Keratinocyte (primary cell): Measurements from ENCODE around the gene VPS35. TPM values are rescaled to one million over a fixed set of nuclear protein-coding genes. Genes with fewer than 3 reads are reported as not detected.
"Not testable (repeated sequence)": the region's sequence is repeated elsewhere in the genome, so short reads cannot be mapped to it uniquely, and the experiment has no call there.

Experiments
- DNase-seq: peaks from one replicate; pipeline ENCODE4 v3.0.0-alpha.2; 2011; ENCODE audit warnings: low read depth, missing footprints, low spot score
- FAIRE-seq: peaks from 2 replicates; lab custom pipeline; 2011; peaks lifted over from hg19 to GRCh38; lab: Jason Lieb, UNC
- H2AFZ ChIP-seq: 2 replicates; pipeline ENCODE4 v1.6.0; 2012; ENCODE audit warnings: low read length, control low read depth, inconsistent platforms; ENCODE audit not compliant: control insufficient read depth
- H3K27ac ChIP-seq: 2 replicates; pipeline ENCODE4 v1.5.1; 2011; ENCODE audit warnings: low read length; ENCODE audit not compliant: control insufficient read depth, insufficient read depth
- H3K27me3 ChIP-seq: 3 replicates; pipeline ENCODE4 v1.6.0; 2011; ENCODE audit warnings: low read length; ENCODE audit not compliant: control insufficient read depth, insufficient read depth; ENCODE audit errors: extremely low read depth
- H3K36me3 ChIP-seq, 2 experiments: 2 replicates in 1 of 2; 3 replicates in 1 of 2; pipeline ENCODE4 v1.5.1; 2011; ENCODE audit warnings: low read length in 2 of 2, mild to moderate bottlenecking in 1 of 2; ENCODE audit not compliant: control insufficient read depth in 2 of 2, insufficient read depth in 2 of 2; ENCODE audit errors: extremely low read depth in 1 of 2
- H3K4me1 ChIP-seq: 3 replicates; pipeline ENCODE4 v1.5.1; 2011; ENCODE audit warnings: low read length; ENCODE audit not compliant: control insufficient read depth, insufficient read depth; ENCODE audit errors: extremely low read depth
- H3K4me2 ChIP-seq: 3 replicates; pipeline ENCODE4 v1.6.0; 2011; ENCODE audit warnings: low read depth, low read length; ENCODE audit not compliant: control insufficient read depth, insufficient read depth; ENCODE audit errors: extremely low read depth
- H3K4me3 ChIP-seq, 3 experiments: fragments of 200-600 bp in 1 of 3; sonication (generic) in 1 of 3; 2 replicates in 2 of 3; 3 replicates in 1 of 3; pipeline ENCODE4 v1.5.1; 2011 to 2016; ENCODE audit warnings: low read length in 3 of 3, mild to moderate bottlenecking in 3 of 3, control low read depth in 2 of 3, inconsistent platforms in 1 of 3, low read depth in 1 of 3, mixed read lengths in 1 of 3, mixed run types in 1 of 3, moderate library complexity in 1 of 3; ENCODE audit not compliant: control insufficient read depth in 2 of 3, insufficient read depth in 2 of 3; ENCODE audit errors: extremely low read depth in 1 of 3
- H3K79me2 ChIP-seq: 2 replicates; pipeline ENCODE4 v1.6.0; 2012; ENCODE audit warnings: low read length; ENCODE audit not compliant: control insufficient read depth, insufficient read depth
- H3K9ac ChIP-seq: 3 replicates; pipeline ENCODE4 v1.6.0; 2011; ENCODE audit warnings: low read length; ENCODE audit not compliant: control insufficient read depth, insufficient read depth; ENCODE audit errors: extremely low read depth
- H3K9me1 ChIP-seq: 3 replicates; pipeline ENCODE4 v1.6.0; 2011; ENCODE audit warnings: low read length; ENCODE audit not compliant: control insufficient read depth, insufficient read depth; ENCODE audit errors: extremely low read depth
- H3K9me3 ChIP-seq: 2 replicates; pipeline ENCODE4 v1.5.1; 2012; ENCODE audit warnings: low read depth, low read length; ENCODE audit not compliant: control insufficient read depth
- H4K20me1 ChIP-seq: 3 replicates; pipeline ENCODE4 v1.6.0; 2011; ENCODE audit warnings: low read length; ENCODE audit not compliant: control insufficient read depth, insufficient read depth; ENCODE audit errors: extremely low read depth
- EZH2 ChIP-seq: IDR thresholded peaks from one replicate; pipeline ENCODE4 v1.6.1; 2012; ENCODE audit warnings: inconsistent platforms, mild to moderate bottlenecking, low read length, moderate library complexity
- dilution Hi-C: fragments of 300-500 bp; cut with MboI; formaldehyde crosslinking; loops from one replicate; pipeline ENCODE4 v1.7.0; 2020; ENCODE audit warnings: low sequenced_read_pairs; ENCODE audit not compliant: extremely low pct_ligation_motif_present
- polyA plus RNA-seq, 5 experiments: library from polyadenylated mRNA; depleted of rRNA in 3 of 5; stranded (reverse) in 3 of 5; stranded (forward) in 1 of 5; unstranded in 1 of 5; fragments of >200 nt; gene quantifications; 1 replicate in 1 of 5; 2 replicates in 3 of 5; 3 replicates in 1 of 5; pipeline versions ENCODE4 v1.2.1 to v1.2.3, GENCODE V29; 2011 to 2012; ENCODE audit warnings: missing spikeins in 2 of 5, low read depth in 1 of 5, low replicate concordance in 1 of 5
- TF ChIP-seq, protein P1 (sequence below), 3 experiments: IDR thresholded peaks in 1 of 3; conservative IDR thresholded peaks in 1 of 3; optimal IDR thresholded peaks in 1 of 3; 2 replicates in 2 of 3; 3 replicates in 1 of 3; pipeline versions ENCODE3 to v1.5.1; 2011; ENCODE audit warnings: low read length in 3 of 3, mild to moderate bottlenecking in 3 of 3, moderate library complexity in 2 of 3, control low read depth in 1 of 3, inconsistent platforms in 1 of 3; ENCODE audit not compliant: insufficient read depth in 2 of 3; ENCODE audit errors: extremely low read depth in 1 of 3

VPS35 gene
- polyA plus RNA-seq, 1 donor (not counting 4 experiments of a cell fraction or from before 2014, with no cell fraction given): 87.3 TPM

DNA sequence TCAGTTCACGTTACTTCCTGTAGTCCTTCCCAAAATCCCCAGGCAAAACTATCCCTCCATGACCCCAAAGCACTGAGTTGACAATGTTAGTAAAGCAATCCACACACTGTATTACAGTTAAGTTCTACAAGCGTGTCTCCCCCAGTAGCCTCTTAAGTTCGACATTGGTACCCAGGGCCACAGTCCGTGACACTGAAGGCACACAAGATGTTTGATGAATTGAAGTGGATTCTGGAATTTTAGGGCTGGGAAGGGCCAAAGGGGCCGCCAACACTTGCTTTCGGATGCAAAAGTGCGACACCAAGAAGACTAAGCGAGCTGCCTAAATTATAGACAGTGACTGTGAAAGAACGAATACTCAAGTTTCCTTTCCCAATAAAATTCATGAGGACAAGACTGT is 1.5 kb downstream of the VPS35 start:
- no peaks in the 10 kb centered on the region for H3K9me1 ChIP-seq
- H3K79me2 ChIP-seq: peaks cover 87% of the 10 kb centered on the region
- H3K9me3 ChIP-seq: no peaks in the 10 kb centered on the region
- TF ChIP-seq, protein P1, sequence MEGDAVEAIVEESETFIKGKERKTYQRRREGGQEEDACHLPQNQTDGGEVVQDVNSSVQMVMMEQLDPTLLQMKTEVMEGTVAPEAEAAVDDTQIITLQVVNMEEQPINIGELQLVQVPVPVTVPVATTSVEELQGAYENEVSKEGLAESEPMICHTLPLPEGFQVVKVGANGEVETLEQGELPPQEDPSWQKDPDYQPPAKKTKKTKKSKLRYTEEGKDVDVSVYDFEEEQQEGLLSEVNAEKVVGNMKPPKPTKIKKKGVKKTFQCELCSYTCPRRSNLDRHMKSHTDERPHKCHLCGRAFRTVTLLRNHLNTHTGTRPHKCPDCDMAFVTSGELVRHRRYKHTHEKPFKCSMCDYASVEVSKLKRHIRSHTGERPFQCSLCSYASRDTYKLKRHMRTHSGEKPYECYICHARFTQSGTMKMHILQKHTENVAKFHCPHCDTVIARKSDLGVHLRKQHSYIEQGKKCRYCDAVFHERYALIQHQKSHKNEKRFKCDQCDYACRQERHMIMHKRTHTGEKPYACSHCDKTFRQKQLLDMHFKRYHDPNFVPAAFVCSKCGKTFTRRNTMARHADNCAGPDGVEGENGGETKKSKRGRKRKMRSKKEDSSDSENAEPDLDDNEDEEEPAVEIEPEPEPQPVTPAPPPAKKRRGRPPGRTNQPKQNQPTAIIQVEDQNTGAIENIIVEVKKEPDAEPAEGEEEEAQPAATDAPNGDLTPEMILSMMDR (optimal IDR thresholded peaks at IDR 0.05 in 1 of 3, IDR thresholded peaks at IDR 0.05 in 1 of 3, conservative IDR thresholded peaks at IDR 0.05 in 1 of 3; ENCODE audit: extremely low read depth in 1 of 3, insufficient read depth in 2 of 3, low read length in 3 of 3): peak in 1 of 3 experiments; percentile 10
- no peak for TF ChIP-seq EZH2
- peak overlapping the region; percentile 84 to 91 (median 88) for H3K4me3 ChIP-seq
- peak overlapping the region; percentile 92 for H3K4me2 ChIP-seq
- no peak overlapping the region for H2AFZ ChIP-seq
- H3K36me3 ChIP-seq: peaks cover 0 to 2% of the 10 kb centered on the region in 2 experiments
- FAIRE-seq: no peak
- H3K9ac ChIP-seq: peak overlapping the region; percentile 97
- H3K27ac ChIP-seq: no peak overlapping the region
- DNase-seq: no peak
- peaks cover 27% of the 10 kb centered on the region for H3K4me1 ChIP-seq
- H3K27me3 ChIP-seq: no peaks in the 10 kb centered on the region
- peaks cover 25% of the 10 kb centered on the region for H4K20me1 ChIP-seq
- dilution Hi-C loops: no loop called here

DNA sequence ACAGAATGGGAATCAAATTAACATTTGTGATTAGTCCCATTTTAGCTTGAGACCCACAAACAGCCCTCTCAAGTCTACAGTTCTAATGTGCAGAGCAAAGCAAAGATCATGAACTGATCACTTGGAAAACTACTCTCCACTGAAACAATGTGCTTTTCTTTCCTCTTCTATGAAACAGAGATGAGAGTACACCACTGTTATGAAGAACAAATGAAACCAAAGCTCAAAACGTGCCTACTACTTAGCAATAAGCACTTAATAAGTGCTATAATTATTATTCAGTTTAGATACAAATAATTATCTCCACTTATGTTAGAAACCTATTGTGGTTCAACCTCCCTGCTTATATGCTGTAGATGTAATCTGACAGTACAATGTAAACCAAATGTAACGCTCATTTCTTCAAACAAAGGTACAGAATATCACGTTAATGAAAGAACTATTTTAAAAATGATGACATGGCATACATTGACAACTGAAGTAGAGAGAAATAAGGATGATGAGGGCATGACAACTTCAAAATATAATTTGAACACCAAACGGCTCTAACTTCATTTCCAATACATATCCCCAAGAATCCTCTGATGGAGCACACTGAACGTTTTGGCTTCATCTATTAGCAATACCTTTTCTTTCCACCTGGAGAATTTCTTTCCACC is 2.0 kb downstream of the VPS35 start:
- Histone ChIP-seq H3K4me1 (peaks cover 27% of the 10 kb centered on the region), H3K27ac (no peak overlapping the region), H3K9me1 (no peaks in the 10 kb centered on the region), H3K9ac (peak overlapping the region; percentile 97), H3K9me3 (no peaks in the 10 kb centered on the region), H3K4me3 (peak overlapping the region; percentile 84 to 91 (median 88)), H3K36me3 (peaks cover 0 to 4% of the 10 kb centered on the region in 2 experiments), H3K79me2 (peaks cover 89% of the 10 kb centered on the region), H3K4me2 (peak overlapping the region; percentile 92), H4K20me1 (peaks cover 25% of the 10 kb centered on the region), H3K27me3 (no peaks in the 10 kb centered on the region), H2AFZ (no peak overlapping the region)
- no peak for FAIRE-seq
- no peak for TF ChIP-seq EZH2
- TF ChIP-seq, protein P1 (optimal IDR thresholded peaks at IDR 0.05 in 1 of 3, IDR thresholded peaks at IDR 0.05 in 1 of 3, conservative IDR thresholded peaks at IDR 0.05 in 1 of 3; ENCODE audit: extremely low read depth in 1 of 3, insufficient read depth in 2 of 3, low read length in 3 of 3): no peak
- no peak for DNase-seq
- dilution Hi-C loops: no loop called here

DNA sequence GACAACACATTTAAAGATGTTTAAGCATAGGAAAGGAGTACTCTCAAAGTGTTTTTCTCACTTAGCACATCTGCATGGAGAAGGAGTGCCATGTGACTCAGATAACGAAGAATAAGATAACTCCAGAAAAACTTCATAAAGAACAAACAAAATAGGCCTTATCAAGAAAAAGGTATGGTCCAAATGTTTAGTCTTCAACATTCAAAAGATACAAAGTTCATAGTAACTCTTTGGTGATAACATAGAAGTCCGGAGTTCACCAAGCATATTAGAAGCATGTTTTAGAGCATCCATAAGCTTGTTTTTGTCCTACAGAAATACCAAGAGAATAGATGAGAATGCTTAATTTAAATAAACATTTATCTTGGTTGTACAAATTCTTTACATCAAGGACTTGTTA is 7.1 kb downstream of the VPS35 start:
- H3K9me3 ChIP-seq, H3K27me3 ChIP-seq, H3K4me2 ChIP-seq, H3K4me1 ChIP-seq, H3K9me1 ChIP-seq, dilution Hi-C loops, DNase-seq, FAIRE-seq, H3K4me3 ChIP-seq, H3K27ac ChIP-seq, H3K9ac ChIP-seq, H2AFZ ChIP-seq: not testable (repeated sequence)
- peaks cover 11% of the 10 kb centered on the region for H4K20me1 ChIP-seq
- H3K79me2 ChIP-seq: peaks cover 57% of the 10 kb centered on the region
- peaks cover 4 to 11% of the 10 kb centered on the region in 2 experiments for H3K36me3 ChIP-seq

DNA sequence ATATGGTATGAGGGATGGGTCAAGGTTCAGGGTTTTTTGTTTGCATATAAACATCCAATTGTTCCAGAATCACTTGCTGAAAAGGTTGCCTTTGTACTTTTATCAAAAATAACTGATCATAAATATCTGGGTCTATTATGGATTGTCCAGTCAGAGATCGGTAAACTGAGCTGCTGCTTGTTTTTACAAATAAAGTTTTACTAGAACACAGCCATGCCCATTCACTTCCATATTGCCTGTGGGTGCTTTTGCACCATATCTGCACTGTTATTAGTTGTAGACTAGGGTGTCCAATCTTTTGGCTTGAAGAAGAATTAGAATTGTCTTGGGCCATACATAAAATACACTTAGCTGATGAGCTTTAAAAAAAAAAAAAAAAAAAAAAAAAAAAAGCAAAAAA is 11.0 kb downstream of the VPS35 start:
- dilution Hi-C loops, FAIRE-seq: not testable (repeated sequence)
- H3K36me3 ChIP-seq: peaks cover 3 to 16% of the 10 kb centered on the region in 2 experiments

More for the DNA sequence above, 11.0 kb downstream of the VPS35 start:
- H3K27me3 ChIP-seq, H2AFZ ChIP-seq, H3K9me1 ChIP-seq, H3K4me3 ChIP-seq, H3K4me2 ChIP-seq, H3K27ac ChIP-seq, H3K9ac ChIP-seq, DNase-seq, H4K20me1 ChIP-seq, H3K9me3 ChIP-seq: not testable (repeated sequence)
- Histone ChIP-seq H3K79me2 (peaks cover 18% of the 10 kb centered on the region), H3K4me1 (peaks cover 23% of the 10 kb centered on the region)
